ENCODE data around the gene COX19.
"Not testable (repeated sequence)": the region's sequence is repeated elsewhere in the genome, so short reads cannot be mapped to it uniquely, and the experiment has no call there.

COX19 gene

DNA sequence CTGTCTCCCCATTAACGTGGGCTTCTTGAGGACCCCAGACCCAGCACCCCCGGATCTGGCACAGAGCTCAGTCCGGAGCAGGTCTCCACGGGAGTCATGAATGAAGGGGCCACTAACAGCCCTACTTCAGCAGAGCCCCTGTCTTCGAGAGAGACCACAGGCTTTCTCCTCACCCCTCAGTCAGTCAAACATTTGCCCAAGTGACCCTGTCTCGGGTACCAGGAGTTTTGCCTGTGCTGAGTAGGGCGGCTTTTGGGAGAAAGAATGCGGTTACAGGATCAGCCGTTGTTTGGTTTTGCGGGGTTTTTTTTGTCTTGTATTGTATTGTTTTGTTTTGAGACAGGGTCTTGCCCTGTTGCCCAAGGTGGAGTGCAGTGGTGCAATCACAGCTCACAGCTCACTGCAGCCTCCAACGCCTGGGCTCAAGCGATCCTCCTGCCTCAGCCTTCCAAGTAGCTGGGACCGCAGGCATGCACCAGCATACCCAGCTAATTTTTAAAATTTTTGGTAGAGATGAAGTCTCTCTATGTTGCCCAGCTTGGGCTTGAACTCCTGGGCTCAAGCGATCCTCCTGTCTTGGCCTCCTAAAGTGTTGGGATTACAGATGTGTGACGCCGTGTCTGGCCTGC is 37.4 kb downstream of the COX19 start:
- intact Hi-C loops (cut with DNase I) = no loop called here

DNA sequence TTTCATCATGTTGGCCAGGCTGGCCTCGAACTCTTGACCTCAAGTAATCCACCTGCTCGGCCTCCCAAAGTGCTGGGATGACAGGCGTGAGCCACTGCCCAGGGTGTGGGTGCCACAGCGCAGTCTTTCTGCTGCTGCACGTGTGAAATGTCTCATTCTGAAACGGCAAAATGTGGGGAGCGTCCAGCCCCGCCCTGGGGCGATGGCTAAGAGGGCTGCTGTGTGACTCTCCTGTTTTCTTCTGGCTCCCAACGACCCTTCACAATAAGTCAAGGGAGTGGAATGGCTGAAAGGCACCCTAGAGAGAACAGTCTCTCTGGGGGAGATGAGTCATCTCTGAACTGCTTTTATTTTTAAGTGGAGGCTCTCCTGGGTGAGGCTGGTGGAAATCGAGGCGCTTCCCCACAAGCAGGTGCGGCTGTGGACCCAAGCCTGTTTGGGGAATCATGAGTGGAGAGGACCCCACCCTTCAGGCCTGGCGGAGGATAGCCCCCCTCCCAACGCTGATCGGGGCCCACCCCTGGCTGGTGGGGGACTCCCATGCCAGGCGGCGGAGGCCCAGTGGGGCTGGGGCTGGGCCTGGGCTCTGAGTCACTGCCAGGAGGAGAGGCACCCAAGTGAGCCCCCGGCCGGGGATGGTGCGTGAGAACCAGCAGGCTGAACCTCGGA is 38.8 kb downstream of the COX19 start:
- peak in 1 of 42 donors; percentile 11 for DNase-seq
- intact Hi-C loops (cut with DNase I) = no loop called here

More for the DNA sequence above, 37.4 kb downstream of the COX19 start:
- no peak for DNase-seq

DNA sequence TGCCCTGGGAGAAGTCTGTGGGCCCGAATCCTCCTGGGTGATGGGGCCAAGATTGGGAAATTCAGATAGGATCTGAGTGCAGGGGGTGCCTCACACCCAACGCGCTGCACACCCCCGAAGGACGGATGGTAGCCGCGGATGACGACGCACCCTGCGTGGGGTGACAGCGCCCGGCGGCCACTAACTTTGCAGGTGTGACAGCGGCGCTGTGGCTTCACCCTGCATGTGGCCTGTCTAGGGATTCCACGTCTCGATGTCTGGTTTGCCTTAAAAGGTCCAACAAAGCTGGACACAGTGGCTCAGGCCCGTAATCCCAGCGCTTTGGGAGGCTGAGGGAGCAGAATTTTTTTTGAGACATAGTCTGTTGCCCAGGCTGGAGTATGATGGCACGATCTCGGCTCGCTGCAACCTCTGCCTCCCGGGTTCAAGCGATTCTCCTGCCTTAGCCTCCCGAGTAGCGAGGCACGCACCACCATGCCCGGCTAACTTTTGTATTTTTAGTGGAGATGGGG is 39.4 kb downstream of the COX19 start:
- intact Hi-C loops (cut with DNase I) = no loop called here
- DNase-seq = no peak

DNA sequence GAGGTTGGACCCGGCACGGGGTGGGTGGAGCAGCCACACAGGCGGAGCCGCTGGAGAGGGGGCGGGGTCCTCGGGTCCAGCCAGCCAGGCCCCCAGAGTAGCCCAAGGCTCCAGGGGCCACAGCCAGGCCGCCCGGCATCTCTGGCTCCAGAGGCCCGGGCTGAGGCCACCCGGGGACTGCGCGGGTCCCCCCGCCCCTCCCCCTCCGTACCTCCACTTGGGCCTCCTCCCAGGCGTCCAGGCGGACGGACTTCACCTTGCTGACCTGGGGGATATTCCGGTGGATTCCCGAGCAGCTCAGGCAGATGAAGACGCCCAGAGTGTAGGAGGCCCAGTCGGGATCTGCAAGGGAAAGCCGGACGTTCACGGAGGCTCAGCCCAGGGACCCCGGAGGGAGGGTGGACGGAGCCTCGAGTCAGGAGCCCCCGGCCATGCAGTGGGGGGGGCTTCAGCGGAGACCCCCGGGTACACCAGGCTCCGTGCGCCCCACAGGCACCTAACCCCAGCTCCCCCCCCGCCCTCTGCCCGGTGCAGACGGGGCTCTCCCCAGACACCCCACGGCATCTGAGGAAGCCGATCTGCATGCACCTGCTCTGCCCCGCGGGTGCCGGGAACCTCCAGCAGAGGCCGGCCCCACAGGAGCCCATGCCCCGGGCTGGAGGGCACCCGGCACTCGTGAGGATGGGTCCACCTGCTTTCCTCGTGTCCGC is 40.0 kb downstream of the COX19 start:
- DNase-seq = peak in 1 of 42 donors; percentile 15
- intact Hi-C loops (cut with DNase I) = no loop called here

DNA sequence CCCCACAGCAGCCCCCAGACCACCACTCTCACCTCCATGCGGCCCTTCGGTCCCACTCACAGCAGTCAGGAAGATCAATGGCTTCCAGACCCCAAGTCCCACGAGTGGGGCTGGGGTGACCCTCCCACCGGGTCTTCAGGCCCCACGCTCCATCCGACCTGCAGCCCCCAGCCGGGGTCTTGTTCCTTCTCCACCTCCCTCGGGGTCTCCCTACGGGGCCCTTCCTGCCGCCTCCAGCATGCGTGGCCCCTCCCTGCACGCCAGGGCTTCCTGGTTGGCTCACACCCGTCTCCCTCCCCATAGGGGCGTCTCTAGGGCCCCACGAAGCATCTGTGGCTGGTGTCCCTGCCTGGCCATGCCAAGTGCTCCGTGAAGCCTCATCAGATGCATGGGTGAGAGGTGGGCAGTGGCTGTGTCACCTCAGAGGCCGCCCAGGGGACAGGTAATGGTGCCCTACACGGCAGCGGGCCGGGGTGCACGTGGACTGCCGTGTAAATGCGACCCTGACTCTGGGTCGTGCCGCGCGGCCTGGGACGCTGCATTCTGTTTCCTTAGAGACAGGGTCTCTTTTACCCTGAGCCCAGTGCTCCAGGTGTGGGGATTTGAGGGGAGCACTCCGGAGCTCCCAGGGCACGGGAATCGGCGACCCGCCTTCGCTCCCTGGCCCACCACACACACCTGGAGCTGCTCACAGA is 40.7 kb downstream of the COX19 start:
- DNase-seq = peak in 1 of 42 donors; percentile 15
- intact Hi-C loops (cut with DNase I) = no loop called here

DNA sequence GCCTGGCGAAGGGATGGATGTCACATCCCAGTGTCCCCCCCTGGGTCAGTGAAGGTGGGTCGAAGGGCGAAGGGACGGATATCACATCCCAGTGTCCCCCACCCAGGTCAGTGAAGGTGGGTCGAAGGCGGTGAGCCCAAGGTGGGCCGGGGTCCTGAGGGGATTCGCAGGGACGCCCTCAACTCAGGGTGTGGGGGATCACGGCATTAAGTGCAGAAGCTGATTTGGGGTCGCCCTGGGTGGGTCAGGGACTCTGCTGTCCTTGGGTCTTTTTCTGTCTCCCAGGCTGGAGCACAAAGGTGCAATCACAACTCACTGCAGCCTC is 42.7 kb downstream of the COX19 start:
- intact Hi-C loops (cut with DNase I) = no loop called here
- peak in 2 of 42 donors; percentile 13 to 20 for DNase-seq

DNA sequence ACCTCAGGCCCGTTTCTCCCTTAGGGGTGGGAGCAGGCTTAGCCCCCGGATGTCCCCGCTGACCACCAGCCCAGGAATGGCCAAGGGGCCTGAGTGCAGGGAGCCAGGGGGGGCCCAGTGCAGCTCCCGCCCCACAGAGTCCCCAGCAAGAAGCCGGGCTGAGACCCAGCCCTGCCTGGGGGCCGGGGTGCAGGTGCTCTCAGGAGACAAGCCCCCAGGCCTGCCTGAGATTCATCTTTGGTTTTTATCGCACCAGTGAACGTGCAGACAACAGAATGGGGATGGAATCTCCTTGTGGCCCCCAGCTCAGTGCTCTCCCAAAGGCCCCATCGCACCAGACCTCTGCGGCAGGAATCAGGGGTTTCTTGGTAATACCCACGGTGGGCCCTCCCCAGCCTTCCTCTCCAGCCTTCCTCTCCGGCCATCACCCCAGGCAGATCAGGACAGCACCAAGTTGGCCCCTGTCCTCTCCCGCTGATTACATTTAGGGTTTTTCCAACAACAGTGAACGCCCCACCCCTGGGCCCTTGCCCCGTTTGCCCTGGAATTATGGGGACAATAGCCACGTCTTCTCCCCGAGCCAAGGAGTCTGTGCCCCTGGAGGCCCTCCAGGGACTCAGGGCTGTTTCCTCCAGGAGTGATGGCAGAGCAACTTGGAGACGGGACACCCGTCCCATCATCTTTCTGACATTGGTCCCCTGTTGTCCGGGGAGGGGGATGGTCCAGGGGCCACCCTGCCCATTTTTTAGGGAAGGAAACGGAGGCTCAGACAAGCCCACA is 43.3 kb downstream of the COX19 start:
- peak in 2 of 42 donors; percentile 15 to 33 for DNase-seq
- intact Hi-C loops (cut with DNase I) = no loop called here

DNA sequence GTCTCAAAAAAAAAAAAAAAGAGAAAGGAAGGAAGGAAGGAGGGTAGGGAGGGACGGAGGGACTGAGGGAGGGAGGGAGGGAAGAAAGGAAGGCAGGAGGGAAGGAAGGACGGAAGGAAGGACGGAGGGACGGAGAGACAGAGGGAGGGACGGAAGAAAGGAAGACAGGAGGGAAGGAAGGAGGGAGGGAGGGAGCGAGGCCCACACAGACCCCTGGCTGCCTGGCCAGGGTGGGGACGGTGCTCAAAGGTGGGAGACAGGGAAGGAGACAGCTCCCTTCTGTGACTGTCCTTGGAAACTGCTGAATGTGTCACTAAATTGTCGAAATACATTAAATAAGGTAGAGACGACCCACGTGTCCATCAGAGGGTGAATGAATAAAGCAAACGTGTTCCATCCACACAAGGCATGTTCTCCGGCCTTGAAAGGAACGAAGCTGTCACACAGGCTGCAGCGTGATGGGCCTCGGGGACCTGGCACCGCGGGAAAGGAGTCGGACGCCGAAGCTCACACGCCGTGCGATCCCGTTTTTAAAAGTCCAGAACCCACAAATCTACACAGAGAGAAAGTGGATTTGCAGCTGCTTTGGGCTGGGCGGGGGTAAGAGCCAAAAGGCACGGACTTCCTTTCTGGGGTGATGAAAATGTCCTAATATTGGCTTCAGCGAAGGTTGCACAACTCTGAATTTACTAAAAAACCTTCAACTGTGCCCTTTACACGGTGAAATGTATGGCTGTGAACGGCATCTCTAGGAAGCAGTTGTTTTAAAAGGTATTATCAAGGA is 44.2 kb downstream of the COX19 start:
- DNase-seq = peak in 8 of 42 donors; percentile 4 to 30 (median 12)

DNA sequence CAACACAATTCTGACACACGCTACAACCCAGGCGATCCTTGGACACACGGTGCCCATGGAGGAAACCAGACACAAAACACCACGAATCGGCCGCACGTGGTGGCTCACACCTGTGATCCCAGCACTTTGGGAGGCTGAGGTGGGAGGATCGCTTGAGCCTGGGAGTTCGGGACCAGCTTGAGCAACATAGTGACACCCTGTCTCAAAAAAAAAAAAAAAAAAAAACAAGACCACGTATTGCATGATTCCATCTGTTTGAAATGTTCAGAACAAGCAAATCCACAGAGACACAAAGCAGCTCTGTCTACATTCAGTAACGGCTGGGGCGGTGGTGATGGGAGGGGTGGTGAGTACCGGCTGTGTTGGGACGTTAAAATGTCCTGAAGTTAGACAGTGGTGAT is 46.0 kb downstream of the COX19 start:
- intact Hi-C loops (cut with DNase I) = no loop called here

More for the DNA sequence above, 44.2 kb downstream of the COX19 start:
- intact Hi-C loops (cut with DNase I) = no loop called here

DNA sequence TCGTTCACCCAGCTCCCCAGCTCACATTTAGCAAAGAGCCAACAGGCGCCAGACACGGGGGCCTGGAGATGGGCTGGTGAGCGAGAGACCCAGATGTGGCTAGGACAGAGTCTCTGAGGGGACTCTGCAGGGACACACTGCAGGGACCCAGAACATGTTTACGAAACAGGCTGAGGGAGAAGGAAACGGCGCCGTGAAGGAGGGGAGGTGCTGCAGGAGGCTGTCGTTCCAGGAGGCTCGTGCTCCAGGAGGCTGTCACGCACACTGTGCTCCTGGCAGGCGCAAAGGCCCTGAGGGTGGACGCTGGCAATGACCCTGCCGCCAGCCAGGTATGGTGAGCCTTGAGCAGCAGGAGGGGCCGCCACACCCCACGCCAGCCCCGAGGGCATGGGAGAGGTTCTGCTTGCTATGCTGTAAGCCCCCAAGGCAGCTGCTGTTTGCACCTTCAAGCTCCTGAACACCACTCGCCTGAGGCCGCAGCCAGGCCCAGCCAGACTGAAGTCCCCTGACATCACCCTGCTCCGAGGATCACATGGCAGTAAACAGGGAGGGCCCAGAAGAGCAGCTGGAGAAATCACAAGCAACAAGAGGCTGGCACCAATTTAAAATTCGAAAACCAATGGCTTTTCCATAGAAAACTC is 48.2 kb downstream of the COX19 start:
- DNase-seq = peak; percentile 45 to 91 (median 78)
- intact Hi-C loops (cut with DNase I) = no loop called here

More for the DNA sequence above, 46.0 kb downstream of the COX19 start:
- peak in 37 of 42 donors; percentile 38 to 86 (median 69) for DNase-seq

DNA sequence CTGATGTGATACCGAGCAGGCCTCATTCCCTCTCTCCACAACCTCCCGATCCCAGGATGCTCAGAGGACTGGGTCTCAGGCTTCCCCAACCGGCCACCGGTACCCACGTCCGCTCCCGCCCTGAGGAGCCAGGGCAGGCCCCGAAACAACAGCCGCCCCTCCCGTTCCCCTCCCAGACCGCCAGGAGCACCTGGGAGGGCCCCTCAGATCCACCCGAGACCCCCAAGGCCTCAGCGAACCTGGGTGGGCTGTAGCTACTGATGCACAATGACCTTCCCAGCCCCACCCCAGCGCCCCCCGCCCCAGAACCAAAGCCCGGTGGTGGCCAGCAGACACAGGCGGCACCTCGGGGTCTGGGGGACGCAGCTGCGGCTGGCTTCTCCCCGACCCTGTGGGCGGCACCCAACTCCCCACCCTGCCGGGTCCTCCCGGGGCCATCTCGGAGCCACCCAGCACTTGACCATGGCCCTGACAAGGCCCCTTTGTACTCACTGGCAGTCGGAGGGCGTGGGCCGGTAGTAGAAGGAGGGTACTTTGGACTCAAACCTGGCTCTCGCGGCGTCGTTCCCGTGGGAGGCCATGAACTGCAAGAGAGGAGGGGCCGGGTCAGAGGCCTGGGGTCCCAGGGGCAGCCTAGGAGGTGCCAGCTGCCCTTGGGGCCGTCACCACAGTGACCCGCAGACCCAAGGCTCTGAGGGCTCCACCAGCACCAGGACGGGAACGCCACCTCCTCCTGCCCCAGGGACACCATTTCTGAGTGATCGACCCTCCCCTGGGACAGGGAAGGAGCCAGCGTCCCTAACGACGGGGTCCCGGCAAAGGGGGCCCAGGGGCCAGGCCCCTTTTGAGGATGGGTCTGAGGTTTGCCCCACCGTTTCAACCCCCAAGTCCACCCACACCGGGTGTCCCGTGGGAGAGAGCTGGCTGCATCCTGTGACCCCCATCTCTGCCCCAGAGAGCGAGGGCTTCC is 49.0 kb downstream of the COX19 start:
- intact Hi-C loops (cut with DNase I) = no loop called here

DNA sequence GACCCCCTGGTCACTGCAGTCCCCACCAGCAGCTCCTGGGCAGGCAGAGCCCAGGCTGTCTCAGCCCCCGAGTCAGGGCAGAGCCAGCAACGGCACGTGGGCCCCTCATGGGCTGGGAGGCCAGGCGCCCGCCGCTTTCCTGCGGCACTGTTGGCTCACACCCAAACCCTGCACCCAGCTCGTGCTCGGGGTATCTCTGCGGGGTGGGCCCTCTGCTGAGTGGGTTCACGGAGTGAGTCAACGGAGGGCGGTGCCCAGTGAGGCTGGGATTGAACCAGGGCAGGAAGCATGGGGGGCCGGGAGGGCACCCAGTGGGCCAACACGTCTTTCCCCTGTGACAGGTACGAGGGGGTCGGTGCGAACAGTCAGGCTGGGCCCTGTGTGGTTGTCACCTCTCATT is 49.7 kb downstream of the COX19 start:
- peak in 32 of 42 donors; percentile 3 to 82 (median 58) for DNase-seq
- intact Hi-C loops (cut with DNase I) = no loop called here

More for the DNA sequence above, 49.0 kb downstream of the COX19 start:
- peak in 39 of 42 donors; percentile 30 to 88 (median 72) for DNase-seq

DNA sequence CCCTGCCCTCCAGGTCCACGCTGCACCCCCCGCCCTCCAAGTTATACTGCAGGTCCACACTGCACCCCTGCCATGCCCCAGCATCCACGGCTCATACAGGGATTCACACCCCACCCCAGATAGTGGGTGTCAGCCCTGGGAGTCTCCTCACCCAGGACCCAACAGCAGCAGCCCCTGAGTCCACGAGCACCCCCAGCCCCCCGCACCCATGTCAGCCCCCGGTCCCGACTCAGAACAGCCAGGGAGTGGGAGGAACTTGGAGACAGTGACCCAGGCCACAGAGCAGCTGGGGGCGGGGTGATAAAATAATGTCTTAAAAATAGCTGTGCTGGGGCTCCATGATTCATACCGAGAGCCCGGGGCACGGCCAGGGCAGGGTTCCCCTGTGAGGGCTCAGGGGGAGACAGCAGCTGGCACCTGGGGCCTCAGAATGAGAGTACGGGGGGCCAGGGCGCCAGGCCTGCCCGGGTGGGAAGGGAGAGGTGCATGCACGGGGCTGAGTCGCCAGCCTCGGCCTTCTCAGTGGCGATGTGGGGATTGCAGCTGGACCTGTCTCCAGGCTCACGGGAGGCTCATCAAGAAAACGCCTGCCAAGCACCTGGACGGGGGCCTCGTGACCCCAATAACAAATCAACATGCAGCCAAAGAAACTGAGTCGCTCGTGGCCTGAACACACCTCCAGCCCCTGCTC is 50.7 kb downstream of the COX19 start:
- intact Hi-C loops (cut with DNase I) = no loop called here
- peak in 26 of 42 donors; percentile 1 to 74 (median 35) for DNase-seq

DNA sequence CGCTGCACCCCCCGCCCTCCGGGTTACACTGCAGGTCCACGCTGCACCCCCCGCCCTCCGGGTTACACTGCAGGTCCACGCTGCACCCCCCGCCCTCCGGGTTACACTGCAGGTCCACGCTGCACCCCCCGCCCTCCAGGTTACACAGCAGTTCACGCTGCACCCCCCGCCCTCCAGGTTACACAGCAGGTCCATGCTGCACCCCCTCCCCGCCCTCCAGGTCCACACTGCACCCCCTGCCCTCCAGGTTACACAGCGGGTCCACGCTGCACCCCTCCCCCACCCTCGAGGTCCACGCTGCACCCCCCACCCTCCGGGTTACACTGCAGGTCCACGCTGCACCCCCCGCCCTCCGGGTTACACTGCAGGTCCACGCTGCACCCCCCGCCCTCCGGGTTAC is 51.3 kb downstream of the COX19 start:
- DNase-seq = peak in 7 of 42 donors; percentile 0 to 31 (median 6)
- intact Hi-C loops (cut with DNase I) = not testable (repeated sequence)

All from head of caudate nucleus (tissue), 42 donors.